Activated T-cell treated with anti-CD3 and anti-CD28 coated beads, Interleukin-2, amount 50 U/mL, for 24 hours (primary cell): Measurements from ENCODE around the gene NUDT14.

Experiments used
- DNase-seq: peaks from one replicate; pipeline ENCODE4 v3.0.0-alpha.2; 2020
- H3K27ac Mint-ChIP-seq: 2 replicates; pipeline ENCODE4 v1.8.0; 2020; ENCODE audit warnings: mild to moderate bottlenecking, mixed read lengths
- H3K27me3 Mint-ChIP-seq: 2 replicates; pipeline ENCODE4 v1.8.0; 2020; ENCODE audit warnings: mixed read lengths
- H3K36me3 Mint-ChIP-seq: 2 replicates; pipeline ENCODE4 v1.8.0; 2020; ENCODE audit warnings: low read depth, mixed read lengths
- H3K4me1 Mint-ChIP-seq: 2 replicates; pipeline ENCODE4 v1.8.0; 2020; ENCODE audit warnings: low read depth, mixed read lengths
- H3K4me3 Mint-ChIP-seq: 2 replicates; pipeline ENCODE4 v1.8.0; 2020; ENCODE audit warnings: mild to moderate bottlenecking, moderate library complexity, mixed read lengths
- H3K9me3 Mint-ChIP-seq: 2 replicates; pipeline ENCODE4 v1.8.0; 2020; ENCODE audit warnings: mixed read lengths

NUDT14 gene

DNA sequence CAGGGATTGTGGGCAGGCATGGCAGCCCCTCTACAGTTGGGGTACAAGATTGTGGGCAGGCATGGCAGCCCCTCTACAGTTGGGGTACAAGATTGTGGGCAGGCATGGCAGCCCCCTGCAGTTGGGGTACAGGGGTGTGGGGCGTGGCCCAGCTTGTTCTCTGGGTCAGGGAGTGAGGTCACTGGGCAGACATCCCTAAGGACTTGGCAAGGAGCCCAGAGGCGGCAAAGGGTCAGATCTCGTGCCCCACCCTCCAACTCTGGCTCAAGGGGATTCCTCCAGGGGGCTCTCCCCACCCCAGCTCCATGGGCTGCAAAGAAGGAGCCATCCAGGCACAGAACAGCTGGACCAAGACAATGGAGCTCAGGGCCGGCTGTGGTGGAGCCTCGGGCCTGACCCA, 25.8 kb upstream of the NUDT14 start:
- no peak overlapping the region for H3K4me3 Mint-ChIP-seq
- DNase-seq = no peak
- peaks cover 14% of the 10 kb centered on the region for H3K4me1 Mint-ChIP-seq
- H3K27ac Mint-ChIP-seq = no peak overlapping the region
- peaks cover 10% of the 10 kb centered on the region for H3K36me3 Mint-ChIP-seq
- no peaks in the 10 kb centered on the region for H3K27me3 Mint-ChIP-seq
- no peaks in the 10 kb centered on the region for H3K9me3 Mint-ChIP-seq

DNA sequence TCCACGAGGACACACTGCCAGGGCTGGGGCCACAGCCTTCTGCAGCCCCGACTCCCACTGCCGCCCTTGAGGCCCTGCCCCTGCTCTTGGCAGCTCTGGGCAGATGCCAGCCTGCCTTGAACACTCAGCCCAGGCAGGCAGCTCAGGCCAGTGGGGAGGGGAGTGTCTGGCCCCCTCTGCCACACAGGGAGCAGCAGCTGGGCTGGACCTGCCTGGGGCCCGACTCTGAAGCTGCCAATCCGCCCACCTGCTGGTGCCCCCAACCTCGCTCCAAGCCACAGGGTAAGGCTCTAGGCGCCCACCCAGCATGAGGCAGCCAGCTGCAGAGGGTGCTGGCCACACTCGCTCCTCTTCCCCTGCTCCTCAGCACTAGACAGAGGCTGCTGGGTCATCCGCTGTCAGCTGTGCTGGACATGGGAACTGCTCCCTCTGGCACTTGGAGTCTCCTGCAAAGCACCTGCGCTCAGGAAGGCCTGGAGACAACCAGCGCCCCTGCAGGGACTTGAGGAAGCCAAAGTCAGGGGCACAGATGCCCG, 24.6 kb upstream of the NUDT14 start:
- DNase-seq = no peak
- Mint-ChIP-seq H3K36me3 (peaks cover 9% of the 10 kb centered on the region), H3K4me3 (no peak overlapping the region), H3K9me3 (no peaks in the 10 kb centered on the region), H3K27me3 (peaks cover 2% of the 10 kb centered on the region), H3K4me1 (peaks cover 18% of the 10 kb centered on the region), H3K27ac (no peak overlapping the region)

DNA sequence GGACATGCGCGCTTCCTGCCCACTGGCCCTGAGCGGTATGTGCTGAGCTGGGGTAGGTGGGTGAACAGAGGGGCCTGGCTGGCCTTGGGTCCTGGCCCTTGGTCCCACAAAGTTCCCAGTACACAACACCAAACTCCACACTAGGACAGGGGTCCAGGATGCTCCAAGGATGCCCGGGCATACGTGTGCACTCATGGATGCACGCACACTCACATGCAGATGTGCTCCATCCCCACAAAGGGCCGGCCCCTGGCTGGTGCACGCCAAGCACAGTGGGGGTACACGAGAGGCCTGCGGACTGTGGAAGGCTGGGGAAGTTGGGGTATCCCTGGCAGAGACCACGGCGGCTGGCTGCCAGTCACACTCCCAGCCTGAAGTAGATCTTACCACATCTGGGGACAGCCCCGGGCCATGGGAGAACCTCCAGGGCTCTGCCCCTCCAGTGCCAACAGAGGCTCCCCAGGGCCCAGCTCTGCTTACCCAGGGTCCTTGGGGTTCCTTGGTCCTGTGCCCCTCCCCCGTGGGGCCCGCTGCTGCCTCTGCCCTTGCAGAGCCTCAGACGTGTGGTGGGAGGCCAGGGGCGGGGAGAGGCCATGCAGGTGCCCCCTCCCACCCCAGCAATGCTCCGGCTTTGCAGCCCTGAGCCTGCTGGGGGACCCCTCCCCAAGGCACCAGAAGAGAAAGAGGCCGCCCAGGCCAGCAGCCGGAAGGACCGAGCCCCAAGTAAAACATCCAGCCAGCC, 24.0 kb upstream of the NUDT14 start:
- peaks cover 4% of the 10 kb centered on the region for H3K36me3 Mint-ChIP-seq
- no peaks in the 10 kb centered on the region for H3K9me3 Mint-ChIP-seq
- H3K27ac Mint-ChIP-seq = no peak overlapping the region
- H3K4me3 Mint-ChIP-seq = no peak overlapping the region
- no peak for DNase-seq
- peaks cover 18% of the 10 kb centered on the region for H3K4me1 Mint-ChIP-seq
- H3K27me3 Mint-ChIP-seq = peaks cover 8% of the 10 kb centered on the region

DNA sequence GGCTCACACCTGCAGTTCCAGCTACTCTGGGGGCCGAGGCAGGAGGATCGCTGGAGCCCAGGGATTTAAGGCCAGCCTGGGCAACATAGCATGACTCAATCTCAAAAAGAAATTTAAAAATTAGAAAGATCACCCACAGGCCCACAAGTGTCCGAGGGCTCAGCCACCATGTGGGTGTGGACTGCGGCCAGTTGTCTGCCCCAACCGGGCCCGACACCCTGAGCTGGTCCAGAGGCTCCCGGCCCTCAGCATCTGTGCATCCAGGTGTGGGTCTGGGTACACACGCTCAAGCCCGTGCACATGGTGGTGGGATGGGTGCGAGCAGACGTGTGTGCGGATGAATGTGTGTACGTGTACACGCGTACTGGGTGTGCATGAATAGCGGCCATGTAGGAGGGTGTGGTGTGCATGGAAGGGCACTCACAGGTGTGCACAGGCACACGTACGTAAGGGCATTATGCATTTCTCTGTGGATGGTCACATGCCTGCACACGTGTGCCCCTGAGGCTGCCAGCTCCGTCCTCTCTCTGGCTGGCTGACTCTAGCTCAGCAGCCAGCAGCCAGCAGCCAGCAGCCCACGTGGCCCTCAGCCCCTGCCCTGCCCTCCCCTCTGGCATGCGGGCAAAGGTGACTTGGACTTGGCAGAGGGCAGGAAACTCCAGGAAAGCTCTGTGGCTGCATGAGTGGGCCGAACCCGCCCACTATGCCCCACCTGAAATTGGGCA, 23.3 kb upstream of the NUDT14 start:
- H3K27me3 Mint-ChIP-seq = peaks cover 15% of the 10 kb centered on the region
- no peak for DNase-seq

DNA sequence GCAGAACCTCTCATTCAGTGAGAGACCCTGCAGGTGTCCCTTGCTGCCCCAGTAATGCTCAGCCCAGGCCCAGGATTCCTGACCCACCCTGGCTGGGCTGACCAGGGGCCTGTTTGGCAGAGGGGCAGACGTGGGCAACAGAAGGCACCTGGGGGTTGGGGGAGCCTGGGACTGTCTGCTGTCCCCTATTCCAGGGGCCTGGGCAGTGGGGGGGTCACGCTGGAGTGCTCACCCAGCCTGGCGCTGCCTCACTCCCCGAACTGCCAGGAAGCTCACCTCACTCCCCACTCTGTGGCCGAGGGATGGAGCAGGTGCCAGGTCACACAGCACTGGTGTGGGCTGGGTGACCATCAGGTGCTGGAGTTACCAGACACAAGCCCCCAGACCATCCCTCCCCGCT, 22.6 kb upstream of the NUDT14 start:
- Mint-ChIP-seq H3K4me3 (no peak overlapping the region), H3K4me1 (peaks cover 18% of the 10 kb centered on the region), H3K27me3 (peaks cover 20% of the 10 kb centered on the region)

More for the DNA sequence above, 23.3 kb upstream of the NUDT14 start:
- H3K4me3 Mint-ChIP-seq = no peak overlapping the region
- H3K36me3 Mint-ChIP-seq = no peaks in the 10 kb centered on the region
- H3K9me3 Mint-ChIP-seq = no peaks in the 10 kb centered on the region
- no peak overlapping the region for H3K27ac Mint-ChIP-seq
- peaks cover 18% of the 10 kb centered on the region for H3K4me1 Mint-ChIP-seq

DNA sequence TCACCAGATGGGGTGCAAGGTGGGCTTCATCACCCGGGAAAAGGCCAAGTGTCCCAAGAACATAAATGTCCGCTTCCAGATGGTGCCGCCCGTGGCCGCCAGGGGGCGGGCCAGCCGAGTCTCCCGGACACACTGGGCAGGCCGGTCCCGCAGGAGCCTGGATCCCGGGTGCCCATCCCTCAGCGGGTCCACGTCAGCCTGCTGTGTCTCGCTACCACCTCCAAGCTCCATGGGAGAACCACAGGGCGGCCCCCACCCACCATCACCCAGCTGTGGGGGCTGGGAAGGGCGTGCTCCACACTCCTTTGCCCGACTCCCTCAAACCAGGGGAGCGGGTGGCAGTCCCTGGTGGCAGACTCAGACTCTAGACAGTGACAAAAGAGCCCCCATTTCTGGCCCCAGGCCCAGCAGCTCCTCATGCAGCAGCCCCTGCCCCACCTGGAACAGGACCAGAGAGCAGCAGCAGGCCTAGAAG, 22.0 kb upstream of the NUDT14 start:
- Mint-ChIP-seq H3K27ac (no peak overlapping the region), H3K4me1 (peaks cover 18% of the 10 kb centered on the region), H3K27me3 (peaks cover 26% of the 10 kb centered on the region), H3K9me3 (no peaks in the 10 kb centered on the region), H3K4me3 (no peak overlapping the region), H3K36me3 (no peaks in the 10 kb centered on the region)
- peak; percentile 79 for DNase-seq

More for the DNA sequence above, 22.6 kb upstream of the NUDT14 start:
- DNase-seq = no peak
- Mint-ChIP-seq H3K27ac (no peak overlapping the region), H3K9me3 (no peaks in the 10 kb centered on the region), H3K36me3 (no peaks in the 10 kb centered on the region)

DNA sequence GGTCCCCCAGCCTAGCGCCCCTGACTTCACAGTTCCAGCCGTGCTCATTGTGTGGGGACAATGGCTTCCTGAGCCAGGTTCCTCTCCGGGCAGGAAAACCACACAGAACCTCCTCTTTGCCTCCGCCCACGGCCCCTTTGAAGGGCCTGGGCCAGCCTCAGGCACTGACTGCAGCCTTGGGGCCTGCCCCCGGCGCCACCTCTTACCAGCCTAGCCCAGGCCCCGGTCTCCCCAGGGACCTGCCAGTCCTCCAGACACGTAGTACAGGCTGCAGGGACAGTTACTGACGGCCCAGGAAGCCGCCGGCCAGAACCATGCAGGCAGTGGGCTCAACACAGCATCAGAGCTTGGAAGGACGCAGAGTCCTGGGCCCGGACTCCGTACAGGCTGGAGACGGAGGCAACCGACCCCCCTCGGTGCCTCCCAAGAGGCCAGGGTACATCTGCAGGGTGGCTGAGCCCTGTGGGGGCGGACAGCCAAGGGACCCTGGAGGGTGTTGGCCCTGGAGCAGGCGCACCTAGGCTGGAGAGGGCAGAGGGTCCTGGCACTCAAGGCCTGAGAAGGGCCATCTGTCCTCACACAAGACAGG, 20.9 kb upstream of the NUDT14 start:
- Mint-ChIP-seq H3K4me1 (peaks cover 21% of the 10 kb centered on the region), H3K27ac (peak overlapping the region; percentile 40), H3K4me3 (no peak overlapping the region), H3K36me3 (no peaks in the 10 kb centered on the region), H3K9me3 (no peaks in the 10 kb centered on the region), H3K27me3 (peaks cover 36% of the 10 kb centered on the region)
- DNase-seq = peak; percentile 54

DNA sequence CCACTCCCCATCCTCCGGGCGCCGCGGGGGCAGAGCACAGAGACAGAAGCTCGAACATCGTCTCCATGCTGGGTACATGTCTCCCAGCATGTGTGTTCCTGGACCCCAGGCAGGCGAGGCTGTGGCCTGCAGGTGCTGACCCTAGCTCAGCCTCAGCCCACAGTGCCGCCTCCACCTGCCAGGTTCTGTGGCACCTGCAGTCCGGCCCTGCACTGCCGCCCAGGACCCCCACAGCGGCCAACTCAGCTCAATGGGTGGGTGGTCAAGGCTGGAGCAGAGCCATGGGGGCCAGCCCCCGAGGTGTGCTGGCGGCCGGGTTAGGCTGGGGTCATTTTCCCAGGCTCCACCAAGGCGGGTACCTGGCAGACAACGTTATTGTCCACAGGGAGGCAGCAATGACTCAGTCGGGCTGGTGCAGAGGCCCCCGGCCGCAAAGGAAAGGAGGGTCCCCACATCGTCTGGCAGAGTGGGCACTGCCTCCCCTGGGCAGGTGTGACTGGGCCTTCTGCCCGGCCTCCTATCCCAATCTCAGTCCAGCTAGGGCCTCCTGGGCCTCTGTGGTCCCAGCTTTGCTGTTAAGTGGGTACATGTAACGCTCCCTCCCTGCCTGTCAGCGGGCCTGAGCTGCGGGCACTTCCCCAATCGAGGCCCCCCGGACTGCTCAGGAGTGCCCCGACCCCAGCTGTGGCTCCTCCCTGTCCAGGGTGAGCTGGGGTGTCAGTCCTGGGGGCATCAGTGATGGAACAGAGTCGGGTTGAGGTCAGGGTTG, 20.2 kb upstream of the NUDT14 start:
- no peaks in the 10 kb centered on the region for H3K36me3 Mint-ChIP-seq
- H3K27me3 Mint-ChIP-seq = peaks cover 36% of the 10 kb centered on the region
- H3K9me3 Mint-ChIP-seq = no peaks in the 10 kb centered on the region
- no peak overlapping the region for H3K4me3 Mint-ChIP-seq
- H3K27ac Mint-ChIP-seq = peak overlapping the region; percentile 40
- no peak for DNase-seq
- peaks cover 21% of the 10 kb centered on the region for H3K4me1 Mint-ChIP-seq

DNA sequence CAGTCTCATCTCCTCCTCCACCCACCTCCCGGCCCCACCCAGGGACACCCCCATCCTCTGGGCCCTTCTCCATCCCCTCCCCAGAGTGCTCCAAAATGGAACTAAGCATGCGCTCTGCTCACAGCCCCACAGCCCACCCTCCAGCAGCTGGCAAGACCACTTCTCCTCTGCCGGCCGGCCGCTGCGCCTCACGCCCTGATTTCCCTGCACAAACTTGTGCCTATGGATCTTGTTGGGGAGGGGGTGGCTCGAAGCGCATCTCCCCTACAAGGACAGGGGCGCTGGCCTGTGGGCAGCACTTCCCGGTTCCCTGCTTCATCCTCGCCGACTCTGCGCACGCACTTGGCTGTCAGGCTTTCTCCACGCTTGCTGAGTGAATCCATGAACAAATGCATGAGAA, 19.5 kb upstream of the NUDT14 start:
- no peak for DNase-seq
- Mint-ChIP-seq H3K27ac (no peak overlapping the region), H3K4me3 (no peak overlapping the region), H3K4me1 (peaks cover 27% of the 10 kb centered on the region), H3K27me3 (peaks cover 42% of the 10 kb centered on the region), H3K36me3 (no peaks in the 10 kb centered on the region), H3K9me3 (no peaks in the 10 kb centered on the region)

DNA sequence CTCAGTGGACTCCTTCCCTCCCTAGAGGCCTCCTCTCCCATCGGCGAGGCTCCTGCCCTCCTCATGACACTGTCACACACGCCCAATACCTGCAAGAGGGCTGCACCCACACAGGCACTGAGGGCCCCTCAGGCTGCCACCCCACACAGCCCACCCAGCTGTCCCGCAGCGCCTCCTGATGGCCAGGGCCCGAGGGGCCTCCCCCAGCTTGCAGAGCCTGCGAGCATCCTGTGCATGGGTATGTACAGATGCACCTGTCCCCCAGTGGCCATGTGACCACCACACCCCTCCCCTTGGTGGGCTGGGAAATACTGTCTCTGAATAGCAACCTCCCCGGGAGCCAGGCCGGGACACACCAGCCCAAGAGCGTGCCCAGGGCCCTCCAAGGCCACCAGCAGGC, 19.0 kb upstream of the NUDT14 start:
- Mint-ChIP-seq H3K36me3 (no peaks in the 10 kb centered on the region), H3K4me3 (no peak overlapping the region), H3K9me3 (no peaks in the 10 kb centered on the region), H3K27ac (no peak overlapping the region), H3K27me3 (peaks cover 46% of the 10 kb centered on the region), H3K4me1 (peaks cover 31% of the 10 kb centered on the region)
- DNase-seq = no peak

DNA sequence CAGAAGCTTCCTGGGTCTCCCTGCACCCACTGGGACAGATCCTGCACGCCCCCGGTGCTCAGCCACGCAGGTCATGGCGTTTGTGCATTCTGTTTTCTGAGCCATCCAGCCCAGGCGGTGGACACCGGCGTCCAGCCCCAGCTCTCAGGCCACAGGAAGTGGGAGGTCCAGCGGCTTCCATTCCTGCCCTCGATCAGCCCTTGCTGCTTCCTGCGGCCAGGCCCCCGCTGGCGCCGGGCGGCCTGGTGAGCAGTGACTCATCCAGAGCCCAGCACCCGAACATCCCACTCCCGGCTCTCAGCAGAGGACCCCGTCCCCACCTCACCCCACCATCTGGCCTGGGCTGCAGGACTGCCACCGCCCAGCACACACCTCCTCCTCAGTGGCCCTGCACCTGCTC, 18.0 kb upstream of the NUDT14 start:
- H3K4me1 Mint-ChIP-seq = peaks cover 32% of the 10 kb centered on the region
- H3K4me3 Mint-ChIP-seq = no peak overlapping the region
- H3K27ac Mint-ChIP-seq = no peak overlapping the region
- H3K36me3 Mint-ChIP-seq = no peaks in the 10 kb centered on the region
- no peak for DNase-seq
- no peaks in the 10 kb centered on the region for H3K9me3 Mint-ChIP-seq
- H3K27me3 Mint-ChIP-seq = peaks cover 54% of the 10 kb centered on the region

DNA sequence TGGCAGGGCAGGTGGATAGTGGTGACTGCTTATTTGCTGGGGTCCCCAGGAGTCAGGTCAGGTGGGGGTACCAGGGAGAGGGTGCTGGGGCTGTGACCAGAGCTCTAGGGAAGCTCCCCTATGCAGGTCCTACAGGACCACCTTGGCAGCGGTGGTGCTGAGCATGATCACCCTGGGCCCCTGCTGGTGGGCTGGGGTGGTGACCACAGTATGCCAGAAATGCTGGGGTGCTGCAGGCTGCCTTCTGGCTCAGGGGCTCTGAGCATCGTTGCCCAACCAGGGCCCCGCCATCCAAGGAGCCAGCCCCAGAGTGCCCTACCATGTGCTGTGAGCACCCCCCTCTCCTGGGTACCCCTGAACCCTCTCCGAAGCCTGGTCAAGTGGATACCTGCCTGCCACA, 17.5 kb upstream of the NUDT14 start:
- no peak overlapping the region for H3K27ac Mint-ChIP-seq
- H3K4me3 Mint-ChIP-seq = no peak overlapping the region
- peaks cover 58% of the 10 kb centered on the region for H3K27me3 Mint-ChIP-seq

DNA sequence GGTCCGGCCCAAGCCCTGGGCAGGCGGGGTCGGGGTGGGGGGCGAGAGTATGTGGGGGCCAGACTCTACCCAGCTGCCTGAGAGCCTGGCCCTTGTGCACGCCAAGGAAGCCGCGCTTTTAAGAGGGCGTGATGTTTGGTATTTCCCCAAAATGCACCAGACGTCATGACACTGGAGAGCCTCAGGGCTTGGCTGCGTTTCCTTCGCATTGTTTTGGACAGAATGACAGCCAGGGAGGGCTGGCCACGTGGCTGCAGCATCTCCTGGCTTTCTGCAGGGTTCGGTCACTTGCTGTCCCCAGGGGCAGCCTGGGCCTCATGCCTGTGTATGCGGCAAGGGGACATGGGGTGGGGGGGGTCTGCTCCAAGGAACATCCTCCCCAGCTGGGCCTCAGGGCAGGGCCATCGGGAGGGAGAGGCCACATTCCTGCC, 16.1 kb upstream of the NUDT14 start:
- Mint-ChIP-seq H3K27ac (no peak overlapping the region), H3K4me1 (peaks cover 43% of the 10 kb centered on the region), H3K36me3 (no peaks in the 10 kb centered on the region), H3K27me3 (peaks cover 58% of the 10 kb centered on the region), H3K9me3 (no peaks in the 10 kb centered on the region), H3K4me3 (no peak overlapping the region)
- no peak for DNase-seq

More for the DNA sequence above, 17.5 kb upstream of the NUDT14 start:
- Mint-ChIP-seq H3K9me3 (no peaks in the 10 kb centered on the region), H3K36me3 (no peaks in the 10 kb centered on the region), H3K4me1 (peaks cover 37% of the 10 kb centered on the region)
- DNase-seq = no peak

DNA sequence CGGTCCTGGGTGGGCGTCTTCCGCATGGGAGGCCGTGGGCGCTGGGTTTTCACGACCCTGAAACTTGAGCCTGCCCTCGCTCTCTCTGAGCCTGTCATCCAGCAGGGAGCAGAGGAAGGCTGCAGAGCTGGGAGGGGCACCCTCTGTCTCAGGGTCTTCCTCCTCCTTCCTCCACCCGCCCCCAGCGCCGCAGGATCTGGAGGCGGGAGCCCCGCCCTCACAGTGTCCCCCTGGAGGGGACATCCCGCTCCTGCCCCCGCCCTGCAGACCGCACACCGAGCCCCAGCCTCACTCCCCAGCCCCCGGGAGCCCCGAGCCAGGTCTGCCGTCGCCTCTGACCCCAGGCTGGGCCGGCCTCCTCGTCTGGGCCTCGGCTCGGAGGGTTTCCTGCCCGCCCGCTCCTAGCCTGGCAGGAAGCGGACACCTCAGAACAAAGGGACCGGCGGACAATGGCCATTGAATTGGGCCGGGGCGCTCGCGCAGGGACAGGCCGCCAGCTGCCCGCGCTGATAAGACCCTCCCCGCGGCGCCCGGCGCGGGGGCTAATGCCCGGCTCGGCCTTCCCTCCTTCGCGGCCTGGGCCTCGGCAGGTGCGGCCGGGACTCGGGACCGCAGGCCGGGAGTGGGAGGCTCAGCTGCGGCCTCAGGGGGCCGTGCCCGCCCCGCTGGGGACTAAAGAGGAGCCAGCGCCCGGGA, 15.3 kb upstream of the NUDT14 start:
- Mint-ChIP-seq H3K27ac (no peak overlapping the region), H3K4me3 (no peak overlapping the region), H3K9me3 (no peaks in the 10 kb centered on the region), H3K4me1 (peaks cover 36% of the 10 kb centered on the region), H3K27me3 (peaks cover 56% of the 10 kb centered on the region), H3K36me3 (no peaks in the 10 kb centered on the region)
- DNase-seq = no peak
